Ecto neural progenitor cell (in vitro differentiated cells): ENCODE data around the gene TFEB.

ENCODE experiments used
- DNase-seq: peaks from one replicate; pipeline ENCODE4 v3.0.0-alpha.2; 2018; ENCODE audit warnings: low spot score

Gene TFEB

GRCh38 chr6:41651962-41652657 is 83.3 kb downstream of the TFEB start:
- no peak for DNase-seq

GRCh38 chr6:41651246-41651961 is 84.0 kb downstream of the TFEB start:
- no peak for DNase-seq

GRCh38 chr6:41650120-41650519 is 85.3 kb downstream of the TFEB start:
- DNase-seq, result no peak

GRCh38 chr6:41649596-41649995 is 85.8 kb downstream of the TFEB start:
- DNase-seq, result no peak

GRCh38 chr6:41648921-41649320 is 86.5 kb downstream of the TFEB start:
- no peak for DNase-seq

- DNase-seq, result no peak
Observed at GRCh38 chr6:41648070-41648585, 87.3 kb downstream of the TFEB start.

- DNase-seq, result no peak
Observed at GRCh38 chr6:41647061-41647511, 88.3 kb downstream of the TFEB start.

- DNase-seq, result no peak
Observed at GRCh38 chr6:41646026-41646795, 89.2 kb downstream of the TFEB start.

- no peak for DNase-seq
Observed at GRCh38 chr6:41645007-41645618, 90.3 kb downstream of the TFEB start.

GRCh38 chr6:41644297-41644879 is 91.0 kb downstream of the TFEB start:
- no peak for DNase-seq

GRCh38 chr6:41643899-41644269 is 91.5 kb downstream of the TFEB start:
- DNase-seq, result no peak

GRCh38 chr6:41642960-41643898 is 92.2 kb downstream of the TFEB start:
- no peak for DNase-seq

GRCh38 chr6:41642090-41642959 is 93.1 kb downstream of the TFEB start:
- DNase-seq, result no peak

GRCh38 chr6:41641352-41641925 is 94.0 kb downstream of the TFEB start:
- no peak for DNase-seq

- no peak for DNase-seq
Observed at GRCh38 chr6:41640426-41640825, 95.0 kb downstream of the TFEB start.

GRCh38 chr6:41639809-41640371 is 95.5 kb downstream of the TFEB start:
- DNase-seq, result no peak

GRCh38 chr6:41638935-41639808 is 96.2 kb downstream of the TFEB start:
- DNase-seq, result peak; percentile 75
